AG09319 (cell line): ENCODE results near the gene GRIK3.

Experiments
- DNase-seq: peaks from one replicate; pipeline ENCODE4 v3.0.0-alpha.2; 2010; ENCODE audit warnings: low read depth; ENCODE audit errors: extremely low read depth
- TF ChIP-seq, protein P1 (sequence below): IDR thresholded peaks from 2 replicates; pipeline ENCODE4 v1.5.1; 2011; ENCODE audit warnings: low read depth, mild to moderate bottlenecking, inconsistent platforms, low read length, moderate library complexity

The GRIK3 gene

DNA sequence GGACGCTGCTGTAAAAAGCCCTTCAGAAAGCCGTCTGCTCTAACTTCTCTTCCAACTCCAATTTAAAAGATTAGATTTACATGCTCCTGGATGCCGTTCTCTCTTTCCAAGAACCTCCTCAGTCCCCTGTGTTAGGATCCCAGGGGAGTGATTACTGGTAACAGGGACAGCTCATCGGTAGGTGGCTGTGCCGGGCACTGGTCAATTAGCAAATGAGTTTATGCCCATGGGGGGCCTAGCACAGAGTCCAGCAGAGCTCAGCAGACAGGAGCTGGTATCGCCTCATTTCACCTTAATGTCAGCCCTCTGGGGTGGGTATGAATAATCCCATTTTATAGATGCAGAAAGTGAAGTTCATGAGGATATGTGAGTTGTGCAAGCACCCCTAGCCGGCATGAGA is 191.9 kb downstream of the GRIK3 start:
- no peak for DNase-seq
- TF ChIP-seq, protein P1, sequence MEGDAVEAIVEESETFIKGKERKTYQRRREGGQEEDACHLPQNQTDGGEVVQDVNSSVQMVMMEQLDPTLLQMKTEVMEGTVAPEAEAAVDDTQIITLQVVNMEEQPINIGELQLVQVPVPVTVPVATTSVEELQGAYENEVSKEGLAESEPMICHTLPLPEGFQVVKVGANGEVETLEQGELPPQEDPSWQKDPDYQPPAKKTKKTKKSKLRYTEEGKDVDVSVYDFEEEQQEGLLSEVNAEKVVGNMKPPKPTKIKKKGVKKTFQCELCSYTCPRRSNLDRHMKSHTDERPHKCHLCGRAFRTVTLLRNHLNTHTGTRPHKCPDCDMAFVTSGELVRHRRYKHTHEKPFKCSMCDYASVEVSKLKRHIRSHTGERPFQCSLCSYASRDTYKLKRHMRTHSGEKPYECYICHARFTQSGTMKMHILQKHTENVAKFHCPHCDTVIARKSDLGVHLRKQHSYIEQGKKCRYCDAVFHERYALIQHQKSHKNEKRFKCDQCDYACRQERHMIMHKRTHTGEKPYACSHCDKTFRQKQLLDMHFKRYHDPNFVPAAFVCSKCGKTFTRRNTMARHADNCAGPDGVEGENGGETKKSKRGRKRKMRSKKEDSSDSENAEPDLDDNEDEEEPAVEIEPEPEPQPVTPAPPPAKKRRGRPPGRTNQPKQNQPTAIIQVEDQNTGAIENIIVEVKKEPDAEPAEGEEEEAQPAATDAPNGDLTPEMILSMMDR = no peak

- DNase-seq = no peak
- TF ChIP-seq, protein P1 = no peak
Measured at GRCh38 chr1:36839485-36839884, 194.8 kb downstream of the GRIK3 start.

DNA sequence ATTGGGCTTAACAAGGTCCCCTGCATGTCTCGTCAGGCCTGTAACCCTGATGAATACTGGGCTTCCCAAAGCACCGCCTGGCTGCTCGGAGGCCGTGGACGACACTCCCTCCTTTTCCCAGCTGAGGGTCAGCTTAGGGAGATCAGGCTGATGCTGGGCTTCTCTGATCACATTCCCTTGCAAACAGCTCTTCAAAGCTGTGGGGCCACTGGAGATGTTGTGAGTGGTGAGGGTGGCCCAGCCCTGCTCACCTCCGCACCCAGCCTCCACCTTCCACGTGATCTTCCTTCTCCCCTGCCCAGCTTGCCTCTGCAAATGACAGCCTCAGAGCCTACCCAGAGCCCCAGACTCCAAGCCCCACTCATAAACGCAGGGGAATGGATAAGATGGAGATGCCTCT is 195.4 kb downstream of the GRIK3 start:
- DNase-seq = no peak
- TF ChIP-seq, protein P1 = no peak

GRCh38 chr1:36836916-36837315 is 197.4 kb downstream of the GRIK3 start:
- no peak for DNase-seq
- TF ChIP-seq, protein P1 = no peak

DNA sequence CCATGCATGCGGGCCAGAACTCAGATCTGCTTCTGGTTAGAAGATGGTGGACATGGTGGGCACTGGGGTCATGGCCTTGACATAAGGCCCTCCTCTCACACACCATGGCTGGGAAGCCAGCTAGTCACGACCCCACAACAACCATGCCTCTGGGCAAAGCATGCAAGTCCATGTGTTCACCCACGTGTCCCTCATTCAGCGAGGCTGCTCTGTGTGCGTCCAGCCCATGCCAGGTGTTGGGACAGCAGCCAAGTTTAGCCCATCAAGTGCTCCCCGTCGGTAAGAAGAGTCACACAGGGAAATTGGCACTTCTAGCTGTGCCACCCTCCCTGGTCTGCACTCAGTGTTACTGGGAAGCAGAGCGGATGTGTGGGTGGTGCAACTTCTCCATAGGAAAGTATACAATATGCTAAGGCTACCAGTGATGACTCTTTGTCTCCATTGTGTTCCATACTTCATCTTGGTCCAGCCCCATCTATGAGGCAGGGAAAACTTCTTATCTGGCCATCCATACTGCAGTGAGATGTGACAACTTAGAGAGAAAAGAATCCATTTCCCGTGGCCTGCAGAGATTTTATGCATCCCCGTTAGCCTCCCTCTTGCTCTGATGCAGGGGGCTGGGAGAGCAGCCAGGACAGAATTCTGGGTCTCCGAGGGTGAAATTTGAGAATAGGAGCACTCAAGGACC is 198.0 kb downstream of the GRIK3 start:
- no peak for DNase-seq
- TF ChIP-seq, protein P1 = no peak

- DNase-seq = no peak
- TF ChIP-seq, protein P1 = no peak
Measured at GRCh38 chr1:36835696-36836095, 198.6 kb downstream of the GRIK3 start.

DNA sequence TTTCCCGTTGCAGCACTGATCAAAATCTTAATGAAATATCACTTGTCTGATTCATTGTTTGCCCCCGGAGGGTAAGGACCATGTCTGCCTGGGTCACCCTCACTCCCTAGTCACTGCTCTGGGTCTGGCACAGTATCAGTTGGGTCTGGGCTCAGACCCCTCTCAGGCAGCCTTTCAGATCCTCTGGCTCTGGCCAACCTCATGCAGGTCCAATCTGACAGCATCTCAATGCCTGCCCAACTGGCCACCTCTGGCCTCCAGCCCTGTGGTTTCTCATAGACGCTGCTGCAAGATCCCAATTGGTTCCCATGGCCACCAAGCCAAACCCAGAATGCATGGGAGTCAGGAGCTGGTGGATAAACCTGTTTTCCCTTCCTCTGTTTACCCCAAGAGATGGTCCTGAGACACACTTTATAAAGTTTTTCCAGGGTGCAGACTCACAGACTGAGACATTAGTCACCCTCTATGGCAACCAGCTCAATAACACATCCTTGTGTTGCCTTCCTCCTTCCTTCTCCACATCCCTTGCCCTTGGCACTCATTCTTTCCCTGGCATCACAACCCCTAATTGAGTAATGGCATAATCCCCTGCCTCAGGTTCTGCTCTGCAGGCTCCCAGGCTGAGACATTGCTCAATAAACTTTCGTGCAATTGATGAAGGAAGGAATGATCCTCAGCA is 199.2 kb downstream of the GRIK3 start:
- TF ChIP-seq, protein P1 = no peak
- DNase-seq = no peak
